ENCODE measurements around the gene OTUD3. TPM values are rescaled to one million over a fixed set of nuclear protein-coding genes. Genes with fewer than 3 reads are reported as not detected.
"Not testable (repeated sequence)": the region's sequence is repeated elsewhere in the genome, so short reads cannot be mapped to it uniquely, and the experiment has no call there.

Gene OTUD3
- total and polyA plus RNA-seq, 11 donors = 1.8 to 6.3 (median 4.0) TPM

DNA sequence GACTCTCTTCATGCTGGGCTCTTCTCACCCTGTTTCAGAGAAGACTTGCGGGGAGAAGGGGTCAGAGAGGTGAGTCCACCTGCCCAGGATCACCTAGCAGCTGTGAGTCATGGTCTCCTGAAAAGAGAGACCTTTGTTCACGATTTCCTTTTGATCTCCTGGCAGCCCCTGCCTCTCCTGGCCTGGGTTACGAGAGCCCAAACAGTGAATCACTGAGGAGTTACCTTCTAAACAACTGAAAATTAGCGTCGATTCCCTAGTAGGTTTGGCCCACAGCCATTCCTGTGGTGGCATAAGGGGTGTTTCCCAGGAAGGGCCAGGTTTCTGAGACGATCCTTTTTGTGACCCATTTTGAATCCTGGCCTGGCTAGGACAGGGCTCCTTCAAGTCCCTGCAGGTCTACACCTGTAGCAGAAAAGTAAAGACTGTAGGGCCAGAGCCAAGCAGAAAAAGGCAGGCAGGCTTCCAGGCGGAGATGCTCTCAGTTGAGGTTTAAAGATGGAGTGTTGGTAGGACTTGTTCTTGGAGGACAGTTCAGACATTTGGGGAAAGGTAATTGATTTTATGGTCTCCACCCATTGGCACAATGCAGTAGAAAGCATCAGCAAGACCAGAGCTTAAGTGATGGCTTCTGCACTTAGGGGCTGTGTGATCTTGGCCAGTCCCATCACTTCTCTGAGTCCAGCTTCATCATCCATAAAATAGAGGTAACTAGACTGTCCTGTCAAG lies 43.3 kb downstream of the OTUD3 start:
- Histone ChIP-seq H3K4me1 (no peaks in the 10 kb centered on the region), H3K4me3 (no peak overlapping the region), H3K27me3 (peaks cover 0 to 8% (median 0%) of the 10 kb centered on the region in 9 donors), H3K36me3 (no peaks in the 10 kb centered on the region), H3K27ac (no peak overlapping the region), H3K9me3 (peaks cover 0 to 2% (median 0%) of the 10 kb centered on the region in 12 donors)
- intact Hi-C loops (cut with DNase I) = no loop called here
- WGBS, 4 donors = 80 to 87% (median 82%) methylated on average over 7 of the region's 7 CpGs
- TF ChIP-seq, protein P1, sequence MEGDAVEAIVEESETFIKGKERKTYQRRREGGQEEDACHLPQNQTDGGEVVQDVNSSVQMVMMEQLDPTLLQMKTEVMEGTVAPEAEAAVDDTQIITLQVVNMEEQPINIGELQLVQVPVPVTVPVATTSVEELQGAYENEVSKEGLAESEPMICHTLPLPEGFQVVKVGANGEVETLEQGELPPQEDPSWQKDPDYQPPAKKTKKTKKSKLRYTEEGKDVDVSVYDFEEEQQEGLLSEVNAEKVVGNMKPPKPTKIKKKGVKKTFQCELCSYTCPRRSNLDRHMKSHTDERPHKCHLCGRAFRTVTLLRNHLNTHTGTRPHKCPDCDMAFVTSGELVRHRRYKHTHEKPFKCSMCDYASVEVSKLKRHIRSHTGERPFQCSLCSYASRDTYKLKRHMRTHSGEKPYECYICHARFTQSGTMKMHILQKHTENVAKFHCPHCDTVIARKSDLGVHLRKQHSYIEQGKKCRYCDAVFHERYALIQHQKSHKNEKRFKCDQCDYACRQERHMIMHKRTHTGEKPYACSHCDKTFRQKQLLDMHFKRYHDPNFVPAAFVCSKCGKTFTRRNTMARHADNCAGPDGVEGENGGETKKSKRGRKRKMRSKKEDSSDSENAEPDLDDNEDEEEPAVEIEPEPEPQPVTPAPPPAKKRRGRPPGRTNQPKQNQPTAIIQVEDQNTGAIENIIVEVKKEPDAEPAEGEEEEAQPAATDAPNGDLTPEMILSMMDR (IDR thresholded peaks at IDR 0.05) = no peak
- TF ChIP-seq POLR2A (IDR thresholded peaks at IDR 0.05) = no peak
- DNase-seq (no peak), ATAC-seq (no peak)

DNA sequence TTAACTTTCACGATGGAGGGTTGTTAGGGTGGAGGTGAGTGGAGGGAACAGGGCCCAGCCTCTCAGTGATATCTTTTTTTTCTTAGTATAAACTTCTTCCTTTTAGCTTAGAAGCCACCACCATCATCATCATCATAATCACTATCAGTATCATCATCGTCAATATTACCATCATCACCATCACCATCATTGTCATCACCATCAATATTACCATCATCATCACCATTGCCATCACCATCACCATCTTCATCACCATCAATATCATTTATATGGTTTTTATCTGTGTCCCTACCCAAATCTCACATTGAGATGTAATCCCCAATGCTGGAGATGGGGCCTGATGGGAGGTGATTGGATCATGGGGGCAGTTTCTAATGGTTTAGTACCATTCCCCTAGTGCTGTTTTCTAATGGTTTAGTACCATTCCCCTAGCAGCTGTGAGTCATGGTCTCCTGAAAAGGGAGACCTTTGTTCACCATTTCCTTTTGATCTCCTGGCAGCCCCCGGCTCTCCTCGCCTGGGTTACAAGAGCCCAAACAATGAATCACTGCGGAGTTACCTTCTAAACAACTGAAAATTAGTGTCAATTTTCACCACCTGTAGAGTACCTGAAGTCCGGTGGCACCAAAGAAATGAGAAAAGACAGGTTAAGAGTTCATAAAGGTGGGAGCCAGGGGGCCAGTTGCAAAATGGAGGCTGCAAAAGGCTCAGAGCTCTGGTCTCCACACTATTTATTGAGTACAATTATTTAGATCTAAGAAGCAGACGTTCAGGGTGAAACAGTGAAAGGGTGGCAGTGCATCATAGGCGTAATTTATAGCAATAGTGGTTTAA lies 44.3 kb downstream of the OTUD3 start:
- TF ChIP-seq, protein P1 (IDR thresholded peaks at IDR 0.05) = no peak
- WGBS, 4 donors = 67 to 75% (median 68%) methylated on average over 8 of the region's 8 CpGs
- no peak overlapping the region for H3K27ac ChIP-seq
- ATAC-seq (no peak), DNase-seq (no peak)
- no peak overlapping the region for H3K4me3 ChIP-seq
- peaks cover 0 to 11% (median 3%) of the 10 kb centered on the region in 12 donors for H3K9me3 ChIP-seq
- H3K4me1 ChIP-seq = no peaks in the 10 kb centered on the region
- intact Hi-C loops (cut with DNase I) = no loop called here
- H3K36me3 ChIP-seq = no peaks in the 10 kb centered on the region
- H3K27me3 ChIP-seq = peaks cover 0 to 8% (median 0%) of the 10 kb centered on the region in 9 donors

DNA sequence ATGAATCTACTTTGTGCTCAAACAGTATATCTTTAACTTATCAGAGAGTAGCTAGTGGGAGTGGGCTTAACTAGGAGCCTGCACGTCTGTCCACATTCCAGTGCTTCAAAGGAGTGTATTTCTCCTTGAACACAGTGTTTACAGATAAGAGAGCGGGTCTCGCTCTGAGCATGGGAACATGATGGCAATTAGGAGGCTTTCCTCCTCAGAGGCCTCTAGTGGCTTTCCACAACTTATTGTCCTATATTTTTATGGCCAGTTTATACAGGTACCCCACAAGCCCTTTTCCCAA lies 44.9 kb downstream of the OTUD3 start:
- H3K27ac ChIP-seq; H3K4me3 ChIP-seq; H3K4me1 ChIP-seq; DNase-seq; intact Hi-C loops (cut with DNase I); ATAC-seq; H3K36me3 ChIP-seq; H3K27me3 ChIP-seq: not testable (repeated sequence)
- peaks cover 0 to 14% (median 7%) of the 10 kb centered on the region in 12 donors for H3K9me3 ChIP-seq
- 50 to 72% (median 59%) methylated on average over 3 of the region's 3 CpGs for WGBS, 4 donors

DNA sequence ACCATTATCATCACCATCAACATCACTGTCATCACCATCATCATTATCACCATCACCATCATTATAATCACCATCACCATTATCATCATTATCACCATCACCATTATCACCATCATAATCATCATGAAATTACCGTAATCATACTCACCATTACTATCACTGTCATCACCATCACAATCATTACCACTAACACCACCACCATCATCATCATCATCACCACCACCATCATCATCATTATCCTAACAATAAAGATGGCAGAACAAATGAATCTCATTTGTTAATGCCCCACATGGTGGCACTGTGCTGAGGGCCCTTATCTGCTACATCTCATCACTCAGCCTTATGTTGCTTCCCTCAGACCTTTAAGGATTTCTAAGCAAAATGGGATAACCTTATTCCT lies 50.7 kb downstream of the OTUD3 start:
- no peaks in the 10 kb centered on the region for H3K27me3 ChIP-seq
- no peaks in the 10 kb centered on the region for H3K36me3 ChIP-seq
- 0 to 97% (median 15%) methylated on average over 1 of the region's 1 CpG for WGBS, 4 donors
- H3K4me1 ChIP-seq = no peaks in the 10 kb centered on the region
- H3K27ac ChIP-seq = no peak overlapping the region
- peaks cover 0 to 26% (median 9%) of the 10 kb centered on the region in 12 donors for H3K9me3 ChIP-seq
- intact Hi-C loops (cut with DNase I) = no loop called here
- ATAC-seq = no peak
- H3K4me3 ChIP-seq = no peak overlapping the region
- TF ChIP-seq, protein P1 (IDR thresholded peaks at IDR 0.05) = no peak
- TF ChIP-seq POLR2A (IDR thresholded peaks at IDR 0.05) = no peak
- DNase-seq = no peak
